Keratinocyte (primary cell): Measurements from ENCODE around the gene ASIC2. TPM values are rescaled to one million over a fixed set of nuclear protein-coding genes. Genes with fewer than 3 reads are reported as not detected.

Experiments used
- DNase-seq: peaks from one replicate; pipeline ENCODE4 v3.0.0-alpha.2; 2011; ENCODE audit warnings: low read depth, missing footprints, low spot score
- FAIRE-seq: peaks from 2 replicates; lab custom pipeline; 2011; peaks lifted over from hg19 to GRCh38; lab: Jason Lieb, UNC
- H2AFZ ChIP-seq: 2 replicates; pipeline ENCODE4 v1.6.0; 2012; ENCODE audit warnings: low read length, control low read depth, inconsistent platforms; ENCODE audit not compliant: control insufficient read depth
- H3K27ac ChIP-seq: 2 replicates; pipeline ENCODE4 v1.5.1; 2011; ENCODE audit warnings: low read length; ENCODE audit not compliant: control insufficient read depth, insufficient read depth
- H3K27me3 ChIP-seq: 3 replicates; pipeline ENCODE4 v1.6.0; 2011; ENCODE audit warnings: low read length; ENCODE audit not compliant: control insufficient read depth, insufficient read depth; ENCODE audit errors: extremely low read depth
- H3K36me3 ChIP-seq, 2 experiments: 2 replicates in 1 of 2; 3 replicates in 1 of 2; pipeline ENCODE4 v1.5.1; 2011; ENCODE audit warnings: low read length in 2 of 2, mild to moderate bottlenecking in 1 of 2; ENCODE audit not compliant: control insufficient read depth in 2 of 2, insufficient read depth in 2 of 2; ENCODE audit errors: extremely low read depth in 1 of 2
- H3K4me1 ChIP-seq: 3 replicates; pipeline ENCODE4 v1.5.1; 2011; ENCODE audit warnings: low read length; ENCODE audit not compliant: control insufficient read depth, insufficient read depth; ENCODE audit errors: extremely low read depth
- H3K4me2 ChIP-seq: 3 replicates; pipeline ENCODE4 v1.6.0; 2011; ENCODE audit warnings: low read depth, low read length; ENCODE audit not compliant: control insufficient read depth, insufficient read depth; ENCODE audit errors: extremely low read depth
- H3K4me3 ChIP-seq, 3 experiments: fragments of 200-600 bp in 1 of 3; sonication (generic) in 1 of 3; 2 replicates in 2 of 3; 3 replicates in 1 of 3; pipeline ENCODE4 v1.5.1; 2011 to 2016; ENCODE audit warnings: low read length in 3 of 3, mild to moderate bottlenecking in 3 of 3, control low read depth in 2 of 3, inconsistent platforms in 1 of 3, low read depth in 1 of 3, mixed read lengths in 1 of 3, mixed run types in 1 of 3, moderate library complexity in 1 of 3; ENCODE audit not compliant: control insufficient read depth in 2 of 3, insufficient read depth in 2 of 3; ENCODE audit errors: extremely low read depth in 1 of 3
- H3K79me2 ChIP-seq: 2 replicates; pipeline ENCODE4 v1.6.0; 2012; ENCODE audit warnings: low read length; ENCODE audit not compliant: control insufficient read depth, insufficient read depth
- H3K9ac ChIP-seq: 3 replicates; pipeline ENCODE4 v1.6.0; 2011; ENCODE audit warnings: low read length; ENCODE audit not compliant: control insufficient read depth, insufficient read depth; ENCODE audit errors: extremely low read depth
- H3K9me1 ChIP-seq: 3 replicates; pipeline ENCODE4 v1.6.0; 2011; ENCODE audit warnings: low read length; ENCODE audit not compliant: control insufficient read depth, insufficient read depth; ENCODE audit errors: extremely low read depth
- H3K9me3 ChIP-seq: 2 replicates; pipeline ENCODE4 v1.5.1; 2012; ENCODE audit warnings: low read depth, low read length; ENCODE audit not compliant: control insufficient read depth
- H4K20me1 ChIP-seq: 3 replicates; pipeline ENCODE4 v1.6.0; 2011; ENCODE audit warnings: low read length; ENCODE audit not compliant: control insufficient read depth, insufficient read depth; ENCODE audit errors: extremely low read depth
- EZH2 ChIP-seq: IDR thresholded peaks from one replicate; pipeline ENCODE4 v1.6.1; 2012; ENCODE audit warnings: inconsistent platforms, mild to moderate bottlenecking, low read length, moderate library complexity
- dilution Hi-C: fragments of 300-500 bp; cut with MboI; formaldehyde crosslinking; loops from one replicate; pipeline ENCODE4 v1.7.0; 2020; ENCODE audit warnings: low sequenced_read_pairs; ENCODE audit not compliant: extremely low pct_ligation_motif_present
- polyA plus RNA-seq, 5 experiments: library from polyadenylated mRNA; depleted of rRNA in 3 of 5; stranded (reverse) in 3 of 5; stranded (forward) in 1 of 5; unstranded in 1 of 5; fragments of >200 nt; gene quantifications; 1 replicate in 1 of 5; 2 replicates in 3 of 5; 3 replicates in 1 of 5; pipeline versions ENCODE4 v1.2.1 to v1.2.3, GENCODE V29; 2011 to 2012; ENCODE audit warnings: missing spikeins in 2 of 5, low read depth in 1 of 5, low replicate concordance in 1 of 5
- TF ChIP-seq, protein P1 (sequence below), 3 experiments: IDR thresholded peaks in 1 of 3; conservative IDR thresholded peaks in 1 of 3; optimal IDR thresholded peaks in 1 of 3; 2 replicates in 2 of 3; 3 replicates in 1 of 3; pipeline versions ENCODE3 to v1.5.1; 2011; ENCODE audit warnings: low read length in 3 of 3, mild to moderate bottlenecking in 3 of 3, moderate library complexity in 2 of 3, control low read depth in 1 of 3, inconsistent platforms in 1 of 3; ENCODE audit not compliant: insufficient read depth in 2 of 3; ENCODE audit errors: extremely low read depth in 1 of 3

Gene ASIC2
- polyA plus RNA-seq, 1 donor (not counting 4 experiments of a cell fraction or from before 2014, with no cell fraction given), result not detected

DNA sequence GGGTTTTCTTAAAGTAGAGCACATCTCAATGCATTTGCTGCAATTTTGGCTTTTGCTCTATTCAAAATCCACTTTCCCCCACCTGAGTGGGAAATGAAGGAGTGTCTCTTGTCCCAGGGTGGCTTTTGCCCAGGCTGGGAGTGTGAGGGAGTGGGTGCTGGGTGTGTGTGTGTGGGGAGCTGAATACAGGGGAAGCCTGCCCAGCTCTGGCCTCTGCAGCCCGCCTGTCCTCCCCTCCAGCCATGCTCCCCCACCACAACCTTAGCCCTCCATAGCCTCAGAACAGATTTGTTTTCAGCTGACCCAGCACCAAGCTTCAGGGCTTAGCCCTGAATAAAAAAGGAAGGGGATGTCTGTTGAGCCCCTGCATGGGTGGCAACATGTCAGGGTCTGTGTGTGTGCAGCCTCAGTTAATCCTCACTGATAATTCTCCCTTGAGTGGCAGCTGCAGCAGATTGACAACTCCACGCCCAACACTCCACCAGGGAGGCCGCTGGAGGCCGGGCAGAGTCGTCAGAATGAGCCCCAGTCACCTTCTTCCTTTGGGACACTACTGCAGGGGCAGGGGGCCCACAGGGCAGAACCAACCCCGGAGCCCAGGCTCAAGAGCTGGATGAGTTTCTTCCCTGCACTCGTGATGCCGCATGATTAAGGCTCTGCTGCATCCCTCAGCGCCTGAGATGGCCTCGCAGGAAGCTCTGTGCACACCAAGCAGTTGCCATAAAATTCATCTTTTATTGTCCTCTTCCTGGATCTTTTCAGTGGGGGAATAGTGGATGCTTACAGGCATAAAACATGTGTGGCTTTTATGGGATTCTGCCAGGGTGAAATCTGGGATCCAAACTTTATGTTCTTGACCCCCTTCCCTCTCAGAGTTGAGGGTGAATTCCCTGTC is 246.5 kb downstream of the ASIC2 start:
- Histone ChIP-seq H3K79me2 (no peaks in the 10 kb centered on the region), H2AFZ (no peak overlapping the region), H3K9me1 (no peaks in the 10 kb centered on the region), H3K4me3 (no peak overlapping the region), H3K4me1 (no peaks in the 10 kb centered on the region), H3K9ac (no peak overlapping the region), H4K20me1 (no peaks in the 10 kb centered on the region), H3K36me3 (no peaks in the 10 kb centered on the region), H3K4me2 (no peak overlapping the region), H3K9me3 (no peaks in the 10 kb centered on the region), H3K27ac (no peak overlapping the region), H3K27me3 (no peaks in the 10 kb centered on the region)
- no peak for TF ChIP-seq EZH2
- TF ChIP-seq, protein P1, sequence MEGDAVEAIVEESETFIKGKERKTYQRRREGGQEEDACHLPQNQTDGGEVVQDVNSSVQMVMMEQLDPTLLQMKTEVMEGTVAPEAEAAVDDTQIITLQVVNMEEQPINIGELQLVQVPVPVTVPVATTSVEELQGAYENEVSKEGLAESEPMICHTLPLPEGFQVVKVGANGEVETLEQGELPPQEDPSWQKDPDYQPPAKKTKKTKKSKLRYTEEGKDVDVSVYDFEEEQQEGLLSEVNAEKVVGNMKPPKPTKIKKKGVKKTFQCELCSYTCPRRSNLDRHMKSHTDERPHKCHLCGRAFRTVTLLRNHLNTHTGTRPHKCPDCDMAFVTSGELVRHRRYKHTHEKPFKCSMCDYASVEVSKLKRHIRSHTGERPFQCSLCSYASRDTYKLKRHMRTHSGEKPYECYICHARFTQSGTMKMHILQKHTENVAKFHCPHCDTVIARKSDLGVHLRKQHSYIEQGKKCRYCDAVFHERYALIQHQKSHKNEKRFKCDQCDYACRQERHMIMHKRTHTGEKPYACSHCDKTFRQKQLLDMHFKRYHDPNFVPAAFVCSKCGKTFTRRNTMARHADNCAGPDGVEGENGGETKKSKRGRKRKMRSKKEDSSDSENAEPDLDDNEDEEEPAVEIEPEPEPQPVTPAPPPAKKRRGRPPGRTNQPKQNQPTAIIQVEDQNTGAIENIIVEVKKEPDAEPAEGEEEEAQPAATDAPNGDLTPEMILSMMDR (optimal IDR thresholded peaks at IDR 0.05 in 1 of 3, IDR thresholded peaks at IDR 0.05 in 1 of 3, conservative IDR thresholded peaks at IDR 0.05 in 1 of 3; ENCODE audit: extremely low read depth in 1 of 3, insufficient read depth in 2 of 3, low read length in 3 of 3), result no peak
- DNase-seq (no peak), FAIRE-seq (no peak)
- dilution Hi-C loops, result no loop called here

DNA sequence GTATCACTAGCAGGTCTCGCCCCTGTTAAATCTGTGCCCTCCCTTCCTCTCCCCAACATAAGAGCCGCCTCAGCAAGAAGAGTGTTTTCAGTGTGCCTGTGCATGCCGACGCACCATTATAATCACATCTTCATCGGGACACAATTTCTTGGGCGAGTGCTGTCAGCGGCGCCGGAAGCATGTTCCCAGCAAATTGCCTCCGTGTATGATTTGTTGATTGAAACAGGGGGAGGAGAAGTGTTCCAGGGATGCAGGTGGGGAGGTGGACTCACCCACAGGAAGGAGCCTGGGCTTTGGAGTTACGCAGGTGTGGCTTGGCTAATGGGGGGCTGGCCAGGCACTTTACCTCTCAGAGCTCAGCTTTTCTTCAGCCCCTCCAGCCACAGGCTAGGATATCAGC is 247.9 kb downstream of the ASIC2 start:
- DNase-seq (no peak), FAIRE-seq (no peak)
- TF ChIP-seq, protein P1 (optimal IDR thresholded peaks at IDR 0.05 in 1 of 3, IDR thresholded peaks at IDR 0.05 in 1 of 3, conservative IDR thresholded peaks at IDR 0.05 in 1 of 3; ENCODE audit: extremely low read depth in 1 of 3, insufficient read depth in 2 of 3, low read length in 3 of 3), result no peak
- no peak for TF ChIP-seq EZH2
- Histone ChIP-seq H2AFZ (no peak overlapping the region), H4K20me1 (no peaks in the 10 kb centered on the region), H3K36me3 (no peaks in the 10 kb centered on the region), H3K27me3 (no peaks in the 10 kb centered on the region), H3K9ac (no peak overlapping the region), H3K9me3 (no peaks in the 10 kb centered on the region), H3K4me2 (no peak overlapping the region), H3K27ac (no peak overlapping the region), H3K9me1 (no peaks in the 10 kb centered on the region), H3K79me2 (no peaks in the 10 kb centered on the region), H3K4me1 (no peaks in the 10 kb centered on the region), H3K4me3 (no peak overlapping the region)
- dilution Hi-C loops, result no loop called here
